OCI-LY7 (cell line): ENCODE results near the gene KREMEN1. TPM values are rescaled to one million over a fixed set of nuclear protein-coding genes. Genes with fewer than 3 reads are reported as not detected.

ENCODE experiments used
- BruUV-seq: library from RNA; stranded (reverse); fragments of 400-500 nt; replicated peaks from 2 replicates; lab custom pipeline; 2021; lab: Mats Ljungman, UMichigan
- CTCF ChIA-PET: fragments of 300-600 bp; sonication (Branson Sonifier 250); formaldehyde crosslinking; loops from one replicate; lab custom pipeline; 2022; ENCODE audit warnings: antibody characterized with exemption; ENCODE audit not compliant: unreplicated experiment; lab: Charles Lee
- POLR2A ChIA-PET: fragments of 300-600 bp; sonication (Branson Sonifier 250); formaldehyde crosslinking; loops from one replicate; lab custom pipeline; 2022; ENCODE audit warnings: antibody characterized with exemption; lab: Charles Lee
- DNase-seq: peaks from one replicate; pipeline ENCODE4 v3.0.0-alpha.2; 2015; ENCODE audit warnings: low spot score
- H2AFZ ChIP-seq: fragments of 200-600 bp; sonication (generic), shearing (Covaris generic); 2 replicates; pipeline ENCODE4 v1.6.1; 2014; ENCODE audit warnings: mild to moderate bottlenecking, antibody characterized with exemption, low read length, moderate library complexity
- H3K27ac ChIP-seq: fragments of 200-600 bp; sonication (generic); 2 replicates; pipeline ENCODE4 v1.5.1; 2014; ENCODE audit warnings: mixed run types, low read depth, mild to moderate bottlenecking, moderate library complexity, low read length, inconsistent platforms; ENCODE audit not compliant: poor library complexity, severe bottlenecking
- H3K36me3 ChIP-seq: fragments of 200-600 bp; sonication (generic); 2 replicates; pipeline ENCODE4 v1.6.1; 2014; ENCODE audit warnings: mild to moderate bottlenecking, antibody characterized with exemption, low read length, moderate library complexity, mixed read lengths; ENCODE audit not compliant: insufficient read depth
- H3K4me1 ChIP-seq: fragments of 200-600 bp; sonication (generic); 2 replicates; pipeline ENCODE4 v1.5.1; 2014; ENCODE audit warnings: mild to moderate bottlenecking, low read length; ENCODE audit not compliant: insufficient read depth, poor library complexity, severe bottlenecking
- H3K4me2 ChIP-seq: fragments of 200-600 bp; sonication (generic); 2 replicates; pipeline ENCODE4 v1.6.1; 2014; ENCODE audit warnings: mild to moderate bottlenecking, low read length
- H3K4me3 ChIP-seq: fragments of 200-600 bp; sonication (generic); 2 replicates; pipeline ENCODE4 v1.5.1; 2014; ENCODE audit warnings: mild to moderate bottlenecking, low read depth, low read length; ENCODE audit not compliant: poor library complexity, severe bottlenecking
- H3K79me2 ChIP-seq: fragments of 200-600 bp; sonication (generic); 2 replicates; pipeline ENCODE4 v1.6.1; 2016; ENCODE audit warnings: low read depth, mild to moderate bottlenecking, low read length, moderate library complexity, mixed read lengths; ENCODE audit not compliant: insufficient read depth
- H3K9me2 ChIP-seq: fragments of 200-600 bp; sonication (generic); 2 replicates; pipeline ENCODE4 v1.6.1; 2016; ENCODE audit warnings: mild to moderate bottlenecking, low read length, mixed read lengths; ENCODE audit not compliant: insufficient read depth
- H3K9me3 ChIP-seq: fragments of 200-600 bp; sonication (generic); 2 replicates; pipeline ENCODE4 v1.6.1; 2014; ENCODE audit warnings: mild to moderate bottlenecking, mixed run types, low read length, mixed read lengths
- H4K20me1 ChIP-seq: fragments of 200-600 bp; sonication (generic); 2 replicates; pipeline ENCODE4 v1.6.1; 2014; ENCODE audit warnings: mild to moderate bottlenecking, antibody characterized with exemption, low read length, moderate library complexity, mixed read lengths; ENCODE audit not compliant: insufficient read depth
- EZH2phosphoT487 ChIP-seq: fragments of 200-600 bp; sonication (generic); IDR thresholded peaks from 2 replicates; pipeline ENCODE4 v1.6.1; 2018; ENCODE audit warnings: low read depth, borderline replicate concordance, mild to moderate bottlenecking, mixed run types, antibody characterized with exemption, low read length, moderate library complexity, mixed read lengths
- intact Hi-C: fragments of 100-400 bp; cut with micrococcal nuclease; formaldehyde crosslinking; loops from one replicate; pipeline ENCODE4 v1.10.0; 2022; ENCODE audit not compliant: unreplicated experiment
- total RNA-seq, 2 experiments: library from RNA; depleted of rRNA in 1 of 2; stranded (reverse); fragments of >200 nt in 1 of 2; shearing (Covaris generic) in 1 of 2; gene quantifications; 2 replicates each; pipeline ENCODE4 v1.2.3, GENCODE V29; 2014 to 2022
- TF ChIP-seq, protein P1 (sequence below): fragments of 200-600 bp; sonication (generic); conservative IDR thresholded peaks from 2 replicates; pipeline ENCODE4 v1.5.1; 2014; ENCODE audit warnings: mild to moderate bottlenecking, antibody characterized with exemption, low read length, moderate library complexity, mixed read lengths

KREMEN1 gene
- total RNA-seq, 2 experiments from 2014 or later = not detected

DNA sequence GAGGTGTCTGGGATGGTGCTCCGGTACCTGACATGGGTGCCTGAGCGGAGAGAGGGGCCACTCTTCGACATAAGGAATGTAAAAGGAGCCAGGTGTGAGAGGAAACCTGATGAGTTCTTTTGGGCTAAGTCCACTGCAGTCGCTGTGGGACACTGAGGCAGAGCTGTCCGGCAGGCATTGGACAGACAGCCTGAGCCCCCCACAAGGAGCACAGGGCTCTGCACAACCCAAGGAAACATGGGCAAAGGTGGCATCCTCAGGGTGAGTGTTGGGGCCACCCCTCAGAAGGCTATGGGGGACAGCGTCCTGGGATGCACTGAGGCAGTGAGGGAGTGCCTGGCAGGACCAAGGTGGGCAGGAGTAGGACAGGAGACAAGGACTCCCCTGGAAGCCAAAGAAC is 75.2 kb downstream of the KREMEN1 start:
- Histone ChIP-seq H3K9me2 (no peaks in the 10 kb centered on the region), H3K79me2 (no peaks in the 10 kb centered on the region), H3K9me3 (no peaks in the 10 kb centered on the region), H3K4me3 (no peak overlapping the region), H4K20me1 (no peaks in the 10 kb centered on the region; the same call in 1 of the 2 replicates), H3K36me3 (no peaks in the 10 kb centered on the region), H2AFZ (no peak overlapping the region), H3K4me2 (no peak overlapping the region), H3K27ac (no peak overlapping the region), H3K4me1 (no peaks in the 10 kb centered on the region)
- ChIA-PET CTCF (no interaction called here), POLR2A (no interaction called here)
- DNase-seq = no peak
- no TSS peak for BruUV-seq
- no peak for TF ChIP-seq EZH2phosphoT487
- TF ChIP-seq, protein P1, sequence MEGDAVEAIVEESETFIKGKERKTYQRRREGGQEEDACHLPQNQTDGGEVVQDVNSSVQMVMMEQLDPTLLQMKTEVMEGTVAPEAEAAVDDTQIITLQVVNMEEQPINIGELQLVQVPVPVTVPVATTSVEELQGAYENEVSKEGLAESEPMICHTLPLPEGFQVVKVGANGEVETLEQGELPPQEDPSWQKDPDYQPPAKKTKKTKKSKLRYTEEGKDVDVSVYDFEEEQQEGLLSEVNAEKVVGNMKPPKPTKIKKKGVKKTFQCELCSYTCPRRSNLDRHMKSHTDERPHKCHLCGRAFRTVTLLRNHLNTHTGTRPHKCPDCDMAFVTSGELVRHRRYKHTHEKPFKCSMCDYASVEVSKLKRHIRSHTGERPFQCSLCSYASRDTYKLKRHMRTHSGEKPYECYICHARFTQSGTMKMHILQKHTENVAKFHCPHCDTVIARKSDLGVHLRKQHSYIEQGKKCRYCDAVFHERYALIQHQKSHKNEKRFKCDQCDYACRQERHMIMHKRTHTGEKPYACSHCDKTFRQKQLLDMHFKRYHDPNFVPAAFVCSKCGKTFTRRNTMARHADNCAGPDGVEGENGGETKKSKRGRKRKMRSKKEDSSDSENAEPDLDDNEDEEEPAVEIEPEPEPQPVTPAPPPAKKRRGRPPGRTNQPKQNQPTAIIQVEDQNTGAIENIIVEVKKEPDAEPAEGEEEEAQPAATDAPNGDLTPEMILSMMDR = no peak
- intact Hi-C loops = no loop called here

DNA sequence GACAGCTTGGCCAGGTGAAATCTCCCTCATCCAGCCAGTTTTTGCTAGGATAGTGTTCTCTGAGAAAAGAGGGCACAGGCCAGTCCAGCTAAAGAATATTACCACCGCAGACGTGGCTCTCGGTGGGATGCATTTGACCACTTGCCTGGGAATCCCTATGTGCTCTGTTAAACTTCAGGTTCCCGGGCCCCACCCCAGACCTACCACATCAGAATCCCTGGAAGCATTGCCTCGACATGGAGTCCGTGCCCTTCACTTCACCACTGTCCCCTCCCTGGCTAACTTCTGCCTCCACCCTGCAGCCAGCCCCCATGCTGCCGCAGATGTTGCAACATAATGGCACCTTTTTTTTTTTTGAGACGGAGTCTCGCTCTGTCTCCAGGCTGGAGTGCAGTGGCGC is 76.0 kb downstream of the KREMEN1 start:
- no peak for DNase-seq
- Histone ChIP-seq H3K9me2 (no peaks in the 10 kb centered on the region), H4K20me1 (no peaks in the 10 kb centered on the region; the same call in 1 of the 2 replicates), H3K9me3 (no peaks in the 10 kb centered on the region), H3K4me1 (no peaks in the 10 kb centered on the region), H3K36me3 (no peaks in the 10 kb centered on the region), H3K27ac (no peak overlapping the region), H2AFZ (no peak overlapping the region), H3K79me2 (no peaks in the 10 kb centered on the region), H3K4me2 (no peak overlapping the region), H3K4me3 (no peak overlapping the region)
- BruUV-seq = no TSS peak
- TF ChIP-seq EZH2phosphoT487 = no peak
- TF ChIP-seq, protein P1 = no peak
- CTCF ChIA-PET = no interaction called here
- intact Hi-C loops = no loop called here
- POLR2A ChIA-PET = interaction anchor here (0.8 kb wide), 1 partner anchor 100 kb away, joined by 3 read pairs; no protein-coding TSS in a partner anchor

DNA sequence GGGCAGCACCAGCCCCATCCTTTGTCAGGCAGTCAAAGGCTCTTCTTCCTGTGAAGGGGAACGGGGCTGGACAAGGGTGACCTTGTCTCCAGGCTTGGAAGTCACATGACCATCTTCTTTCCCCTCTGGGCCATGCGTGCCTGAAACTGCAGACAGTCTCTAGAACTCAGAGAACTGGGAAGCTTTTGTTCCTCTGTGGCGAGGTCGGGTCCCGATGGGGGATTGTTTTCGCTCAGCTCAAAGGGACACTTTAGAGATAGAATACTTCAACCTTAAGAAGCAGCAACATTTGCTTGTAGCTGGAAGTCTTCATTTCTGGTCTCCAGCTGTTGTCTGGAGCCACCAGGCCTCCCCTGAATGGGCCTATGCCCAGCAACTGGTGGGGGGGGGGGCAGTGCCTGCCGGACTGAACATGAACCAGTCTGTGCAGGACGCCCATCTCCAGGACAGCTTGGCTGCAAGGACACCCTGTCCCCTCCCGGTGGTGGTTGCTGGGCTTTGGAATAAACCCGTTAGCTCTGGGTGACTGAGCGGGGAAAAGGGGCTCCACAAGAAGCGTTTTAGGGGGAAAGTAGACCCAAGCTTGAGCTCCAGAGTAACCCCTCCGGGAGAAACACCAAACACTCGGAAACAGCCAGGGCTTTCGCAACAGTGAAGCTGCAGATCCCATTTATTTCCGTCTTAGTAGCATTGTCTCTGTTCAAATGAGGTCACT is 77.2 kb downstream of the KREMEN1 start:
- Histone ChIP-seq H3K79me2 (no peaks in the 10 kb centered on the region), H3K36me3 (no peaks in the 10 kb centered on the region), H3K4me2 (no peak overlapping the region), H3K4me1 (no peaks in the 10 kb centered on the region), H3K9me2 (no peaks in the 10 kb centered on the region), H3K4me3 (no peak overlapping the region), H3K27ac (no peak overlapping the region), H2AFZ (no peak overlapping the region), H3K9me3 (no peaks in the 10 kb centered on the region), H4K20me1 (no peaks in the 10 kb centered on the region; the same call in 1 of the 2 replicates)
- intact Hi-C loops = no loop called here
- POLR2A ChIA-PET = interaction anchor here (0.8 kb wide), 1 partner anchor 101 kb away, joined by 3 read pairs; no protein-coding TSS in a partner anchor
- TF ChIP-seq EZH2phosphoT487 = no peak
- CTCF ChIA-PET = no interaction called here
- no peak for DNase-seq
- BruUV-seq = no TSS peak
